GM19240 (cell line): Measurements from ENCODE around the gene PDZRN3.
A peak's percentile ranks its signal among the peaks of the same experiment; 100 is the strongest.
"Not testable (repeated sequence)": the region's sequence is repeated elsewhere in the genome, so short reads cannot be mapped to it uniquely, and the experiment has no call there.

Experiments
- DNase-seq: peaks from one replicate; pipeline ENCODE4 v3.0.0; 2011; ENCODE audit warnings: low spot score; ENCODE audit not compliant: insufficient read length

The PDZRN3 gene

GRCh38 chr3:73465926-73466325, 158.8 kb downstream of the PDZRN3 start:
- DNase-seq = no peak

- DNase-seq = not testable (repeated sequence)
These were observed 160.6 kb downstream of the PDZRN3 start for GRCh38 chr3:73464126-73464525.

GRCh38 chr3:73461547-73461946, 163.2 kb downstream of the PDZRN3 start:
- DNase-seq = no peak

GRCh38 chr3:73459711-73460110, 165.0 kb downstream of the PDZRN3 start:
- DNase-seq = no peak

- DNase-seq = no peak
These were observed 171.1 kb downstream of the PDZRN3 start for GRCh38 chr3:73453666-73454065.

- no peak for DNase-seq
These were observed 172.0 kb downstream of the PDZRN3 start for GRCh38 chr3:73452729-73453128.

- no peak for DNase-seq
These were observed 173.3 kb downstream of the PDZRN3 start for GRCh38 chr3:73451301-73451944.

GRCh38 chr3:73449774-73450173, 175.0 kb downstream of the PDZRN3 start:
- DNase-seq = no peak

- DNase-seq = peak; percentile 50
These were observed 175.9 kb downstream of the PDZRN3 start for GRCh38 chr3:73448761-73449301.

GRCh38 chr3:73448041-73448440, 176.7 kb downstream of the PDZRN3 start:
- DNase-seq = no peak

- no peak for DNase-seq
These were observed 177.6 kb downstream of the PDZRN3 start for GRCh38 chr3:73447111-73447510.

- no peak for DNase-seq
These were observed 178.2 kb downstream of the PDZRN3 start for GRCh38 chr3:73446467-73447110.

GRCh38 chr3:73442886-73443285, 181.9 kb downstream of the PDZRN3 start:
- DNase-seq = no peak

- no peak for DNase-seq
These were observed 182.6 kb downstream of the PDZRN3 start for GRCh38 chr3:73442152-73442551.

- no peak for DNase-seq
These were observed 186.9 kb downstream of the PDZRN3 start for GRCh38 chr3:73437828-73438227.

- DNase-seq = no peak
These were observed 189.7 kb downstream of the PDZRN3 start for GRCh38 chr3:73435055-73435454.

GRCh38 chr3:73433687-73434086, 191.1 kb downstream of the PDZRN3 start:
- no peak for DNase-seq

- no peak for DNase-seq
These were observed 191.7 kb downstream of the PDZRN3 start for GRCh38 chr3:73433079-73433478.

- DNase-seq = no peak
These were observed 192.1 kb downstream of the PDZRN3 start for GRCh38 chr3:73432706-73433032.

- DNase-seq = peak; percentile 43
These were observed 192.6 kb downstream of the PDZRN3 start for GRCh38 chr3:73432023-73432705.

GRCh38 chr3:73431183-73431900, 193.4 kb downstream of the PDZRN3 start:
- no peak for DNase-seq
